C4-2B (cell line): ENCODE data around the gene CHCHD6.

Experiments
- CTCF ChIP-seq: fragments of 450-650 bp; conservative IDR thresholded peaks from 2 replicates; pipeline ENCODE4 v1.5.1; 2017; ENCODE audit warnings: mild to moderate bottlenecking
- ZFX ChIP-seq: fragments of 450-650 bp; IDR thresholded peaks from 2 replicates; pipeline ENCODE4 v1.6.1; 2017

GRCh38 chr3:126896067-126896441 is 192.0 kb downstream of the CHCHD6 start:
- TF ChIP-seq CTCF (no peak), ZFX (no peak)
